ENCODE measurements around the gene COL9A2.
A peak's percentile ranks its signal among the peaks of the same experiment; 100 is the strongest.

Gene COL9A2

DNA sequence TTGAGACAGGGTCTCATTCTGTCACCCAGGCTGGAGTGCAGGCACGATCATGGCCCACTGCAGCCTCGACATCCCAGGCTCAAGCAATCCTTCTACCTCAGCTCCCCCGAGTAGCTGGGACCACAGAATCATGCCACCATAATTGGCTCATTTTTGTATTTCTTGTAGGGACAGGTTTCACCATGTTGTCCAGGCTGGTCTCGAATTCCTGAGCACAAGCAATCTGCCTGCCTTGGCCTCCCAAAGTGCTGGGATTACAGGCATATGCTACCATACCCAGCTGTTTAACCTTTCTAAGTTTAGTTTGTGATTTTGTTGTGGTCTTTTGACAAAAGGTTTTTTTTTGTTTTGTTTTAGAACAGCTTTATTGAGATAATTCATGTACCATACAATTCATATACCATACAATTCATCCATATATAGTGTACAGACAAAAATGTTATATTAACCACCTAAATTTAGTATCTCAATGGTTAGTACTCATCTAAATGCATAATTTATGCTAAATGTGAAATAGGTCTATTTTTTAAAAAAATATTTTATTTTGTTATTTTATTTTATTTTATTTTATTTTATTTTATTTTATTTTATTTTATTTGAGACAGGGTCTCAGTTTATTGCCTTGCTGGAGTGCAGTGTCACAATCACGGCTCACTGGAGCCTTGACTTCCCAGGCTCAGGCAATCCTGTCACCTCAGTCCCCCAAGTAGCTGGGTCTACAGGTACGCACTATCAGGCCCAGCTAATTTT, 50.1 kb downstream of the COL9A2 start:
- TF ChIP-seq, protein P1, sequence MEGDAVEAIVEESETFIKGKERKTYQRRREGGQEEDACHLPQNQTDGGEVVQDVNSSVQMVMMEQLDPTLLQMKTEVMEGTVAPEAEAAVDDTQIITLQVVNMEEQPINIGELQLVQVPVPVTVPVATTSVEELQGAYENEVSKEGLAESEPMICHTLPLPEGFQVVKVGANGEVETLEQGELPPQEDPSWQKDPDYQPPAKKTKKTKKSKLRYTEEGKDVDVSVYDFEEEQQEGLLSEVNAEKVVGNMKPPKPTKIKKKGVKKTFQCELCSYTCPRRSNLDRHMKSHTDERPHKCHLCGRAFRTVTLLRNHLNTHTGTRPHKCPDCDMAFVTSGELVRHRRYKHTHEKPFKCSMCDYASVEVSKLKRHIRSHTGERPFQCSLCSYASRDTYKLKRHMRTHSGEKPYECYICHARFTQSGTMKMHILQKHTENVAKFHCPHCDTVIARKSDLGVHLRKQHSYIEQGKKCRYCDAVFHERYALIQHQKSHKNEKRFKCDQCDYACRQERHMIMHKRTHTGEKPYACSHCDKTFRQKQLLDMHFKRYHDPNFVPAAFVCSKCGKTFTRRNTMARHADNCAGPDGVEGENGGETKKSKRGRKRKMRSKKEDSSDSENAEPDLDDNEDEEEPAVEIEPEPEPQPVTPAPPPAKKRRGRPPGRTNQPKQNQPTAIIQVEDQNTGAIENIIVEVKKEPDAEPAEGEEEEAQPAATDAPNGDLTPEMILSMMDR (IDR thresholded peaks at IDR 0.05; ENCODE audit: low read depth, low read length) = no peak
- no peak overlapping the region for H3K4me3 ChIP-seq (ENCODE audit: low read depth, low read length)

DNA sequence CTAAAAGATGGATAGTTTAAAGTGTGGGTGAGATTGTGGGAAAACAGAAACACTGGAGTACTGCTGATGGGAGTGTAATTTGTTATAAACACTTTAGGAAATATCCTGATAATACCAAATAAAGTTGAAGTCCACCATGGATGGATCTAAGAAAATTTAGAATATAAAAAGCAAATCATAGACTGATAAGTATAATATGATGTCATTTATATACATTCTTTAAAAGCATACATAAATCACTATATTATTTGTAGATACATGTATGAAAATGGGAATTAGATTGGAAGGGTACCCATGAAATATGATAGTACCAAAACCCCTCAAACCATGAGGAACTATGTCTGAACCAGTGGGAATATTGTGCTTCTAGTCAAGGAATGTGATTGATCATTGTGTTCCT, 51.2 kb downstream of the COL9A2 start:
- no peak overlapping the region for H3K4me3 ChIP-seq (ENCODE audit: low read depth, low read length)
- TF ChIP-seq, protein P1 (IDR thresholded peaks at IDR 0.05; ENCODE audit: low read depth, low read length) = no peak

DNA sequence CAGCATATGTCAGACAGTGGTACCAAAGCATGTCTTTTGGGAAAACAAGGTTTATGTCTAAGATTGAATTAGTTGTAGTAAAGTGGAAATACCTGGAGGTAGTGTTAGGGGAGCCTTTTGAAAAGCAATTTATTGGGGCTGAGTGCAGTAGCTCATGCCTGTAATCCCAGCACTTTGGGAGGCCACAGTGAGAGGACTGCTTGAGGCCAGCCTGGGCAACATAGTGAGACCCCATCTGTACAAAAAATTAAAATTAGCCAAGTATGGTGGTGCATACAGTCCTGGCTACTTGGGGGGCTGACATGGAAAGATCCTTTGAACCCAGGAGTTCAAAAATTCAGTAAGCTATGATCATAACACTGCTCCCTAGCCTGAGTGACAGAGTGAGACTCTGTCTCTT, 51.8 kb downstream of the COL9A2 start:
- TF ChIP-seq, protein P1 (IDR thresholded peaks at IDR 0.05; ENCODE audit: low read depth, low read length) = no peak
- H3K4me3 ChIP-seq (ENCODE audit: low read depth, low read length) = no peak overlapping the region

DNA sequence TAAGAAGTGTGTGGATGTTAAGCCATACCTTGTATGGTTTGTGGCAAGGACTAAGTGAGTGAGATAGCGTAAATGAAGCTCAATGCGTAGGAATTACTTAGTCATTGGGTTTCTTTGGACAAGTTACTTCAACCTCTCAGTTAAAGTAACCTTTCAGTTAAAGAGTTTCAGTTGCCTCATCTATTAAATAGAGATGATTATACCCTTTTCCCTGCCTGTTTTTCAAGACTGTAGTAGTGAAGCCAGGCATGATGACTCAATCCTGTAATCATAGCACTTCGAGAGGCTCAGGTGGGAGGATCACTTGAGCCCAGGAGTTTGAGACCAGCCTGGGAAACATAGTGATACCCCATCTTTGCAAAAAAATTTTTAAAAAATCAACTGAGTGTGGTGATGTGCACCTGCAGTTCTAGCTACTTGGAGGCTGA, 52.7 kb downstream of the COL9A2 start:
- TF ChIP-seq, protein P1 (IDR thresholded peaks at IDR 0.05; ENCODE audit: low read depth, low read length) = no peak
- no peak overlapping the region for H3K4me3 ChIP-seq (ENCODE audit: low read depth, low read length)

DNA sequence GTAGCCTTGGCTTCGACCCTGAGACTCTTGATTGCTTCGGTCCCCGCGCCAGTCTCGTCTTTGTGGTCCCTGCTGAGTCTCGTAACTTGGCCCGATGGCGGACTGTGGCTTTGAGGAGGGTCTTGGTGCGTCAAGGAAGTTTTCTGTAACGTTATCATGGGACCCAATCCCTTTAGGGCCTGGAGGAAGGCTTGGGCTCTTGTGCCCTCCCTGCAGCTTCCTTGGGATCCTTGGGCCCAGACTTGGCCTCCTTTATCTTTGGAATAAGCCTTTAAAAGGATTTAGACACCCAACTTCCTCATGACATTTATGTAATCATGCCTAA, 58.7 kb downstream of the COL9A2 start:
- H3K4me3 ChIP-seq (ENCODE audit: low read depth, low read length) = peak overlapping the region; percentile 73
- TF ChIP-seq, protein P1 (IDR thresholded peaks at IDR 0.05; ENCODE audit: low read depth, low read length) = no peak

DNA sequence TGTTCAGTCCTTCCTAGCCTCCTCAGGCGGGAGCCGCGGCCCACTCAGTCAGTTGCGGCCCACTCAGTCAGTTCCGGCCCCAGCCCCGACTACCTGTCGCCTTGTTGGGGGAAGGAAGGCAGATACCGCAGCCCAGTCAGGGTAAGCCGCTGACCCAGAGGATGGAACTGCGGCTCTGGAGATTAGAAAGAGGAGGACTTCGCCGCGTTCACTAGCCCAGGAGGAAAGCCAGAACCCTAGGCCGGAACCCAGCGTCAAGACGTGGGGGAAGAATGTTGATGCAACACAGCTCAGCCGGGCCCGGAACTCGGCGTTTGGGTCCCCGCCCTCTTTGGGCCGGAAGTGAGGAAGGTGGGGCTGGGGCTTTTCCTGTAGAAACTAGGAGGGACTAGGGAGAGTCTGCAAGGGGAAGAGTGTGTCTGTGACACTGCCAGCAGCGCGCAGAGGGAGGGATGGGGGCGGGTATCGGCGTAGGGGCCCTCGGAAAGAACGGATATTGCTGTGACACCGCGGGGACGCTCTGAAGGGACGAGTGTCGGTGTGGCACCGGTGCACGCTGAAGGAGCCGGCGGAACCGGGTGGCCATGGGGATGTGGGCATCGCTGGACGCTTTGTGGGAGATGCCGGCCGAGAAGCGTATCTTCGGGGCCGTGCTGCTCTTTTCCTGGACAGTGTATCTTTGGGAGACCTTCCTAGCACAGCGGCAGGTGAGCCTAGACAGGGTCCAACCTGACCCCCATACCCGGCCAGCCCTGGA, 59.2 kb downstream of the COL9A2 start, which contains the start of gene ZMPSTE24:
ZMPSTE24 (plus strand) TSS at position 549 of the 757 bp plus-strand sequence; CDS start at position 585, 36 bp downstream.
- TF ChIP-seq, protein P1 (IDR thresholded peaks at IDR 0.05; ENCODE audit: low read depth, low read length) = no peak
- peak within 1 kb of the TSS; percentile 73 for H3K4me3 ChIP-seq (ENCODE audit: low read depth, low read length)

DNA sequence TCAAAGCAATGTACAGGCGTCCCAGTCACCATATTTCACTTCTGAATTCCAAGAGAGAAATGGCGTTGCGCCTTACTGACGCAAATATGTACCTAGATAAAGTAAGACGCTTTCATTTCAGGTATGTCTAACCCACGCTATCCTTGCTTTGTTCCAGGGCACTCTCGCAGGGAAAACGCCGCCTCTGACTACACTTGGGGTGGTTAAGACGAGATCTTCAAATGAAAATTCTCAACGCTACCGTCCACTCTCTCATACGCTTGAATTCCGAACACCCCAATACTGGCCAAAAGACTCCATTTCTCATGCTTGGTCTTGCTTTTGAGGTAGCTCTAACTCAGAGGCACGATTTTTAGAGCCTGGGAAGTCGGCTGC, 59.8 kb downstream of the COL9A2 start:
- TF ChIP-seq, protein P1 (IDR thresholded peaks at IDR 0.05; ENCODE audit: low read depth, low read length) = no peak
- peak overlapping the region; percentile 73 for H3K4me3 ChIP-seq (ENCODE audit: low read depth, low read length)

Data from WI38 (cell line).